Stimulated activated CD8-positive, alpha-beta memory T cell treated with anti-CD3 and anti-CD28 coated beads, Interleukin-15, amount 100 ng/mL, for 4 hours (primary cell): ENCODE results near the gene USP24.
A peak's percentile ranks its signal among the peaks of the same experiment; 100 is the strongest.

Experiments used
- DNase-seq, 2 donors: peaks; one replicate each; pipeline ENCODE4 v3.0.0-alpha.2; 2020; ENCODE audit warnings: low read depth in 2 of 2

The USP24 gene

DNA sequence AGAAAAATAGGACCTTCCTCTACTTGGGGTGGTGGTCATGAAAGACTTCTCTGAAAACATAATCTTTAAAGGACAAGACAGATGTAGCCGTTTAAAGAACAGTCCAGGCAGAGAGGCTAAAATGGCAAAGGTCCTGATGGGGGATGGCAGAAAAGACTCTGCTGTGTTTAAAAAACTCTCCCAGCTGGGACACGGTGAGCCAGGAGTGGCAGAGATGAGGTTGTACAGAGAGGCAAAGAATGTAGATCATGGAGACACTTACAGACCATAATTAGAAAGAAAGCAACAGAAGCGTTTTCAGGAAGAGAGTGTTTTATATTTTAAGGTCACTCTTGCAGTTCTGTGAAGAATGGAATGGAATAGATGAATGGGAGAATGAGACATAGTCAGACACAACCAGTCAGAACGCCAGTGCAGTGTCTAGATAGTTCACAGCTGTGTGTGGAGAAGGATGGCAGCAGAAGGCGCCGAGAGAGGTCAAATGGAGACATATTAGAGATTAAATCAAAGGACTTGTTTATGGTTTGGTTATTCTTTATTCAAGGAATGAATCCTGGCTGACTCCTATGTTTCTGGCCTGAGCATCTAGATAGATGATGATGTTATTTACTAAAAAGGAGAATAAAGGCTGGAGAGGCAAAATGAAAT lies 47.8 kb downstream of the USP24 start:
- DNase-seq = no peak

DNA sequence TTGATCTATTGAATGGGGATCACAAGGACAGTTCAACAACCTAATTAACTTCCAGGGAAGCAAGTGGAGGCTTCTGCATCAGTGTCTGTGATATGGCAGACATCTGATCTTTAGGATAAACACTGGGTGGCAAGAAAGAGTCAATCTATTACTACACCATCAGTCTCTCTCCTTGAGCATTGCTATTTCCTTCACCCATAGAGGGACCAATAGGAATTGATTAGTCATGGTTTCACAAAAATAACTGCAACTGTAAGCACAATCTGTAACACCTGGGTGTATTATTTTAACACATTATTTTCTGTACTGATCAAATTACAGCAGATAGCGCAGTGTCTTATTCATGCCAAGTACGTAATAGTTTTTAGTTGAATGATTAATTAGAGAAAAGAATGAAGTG lies 50.3 kb downstream of the USP24 start:
- DNase-seq = no peak

DNA sequence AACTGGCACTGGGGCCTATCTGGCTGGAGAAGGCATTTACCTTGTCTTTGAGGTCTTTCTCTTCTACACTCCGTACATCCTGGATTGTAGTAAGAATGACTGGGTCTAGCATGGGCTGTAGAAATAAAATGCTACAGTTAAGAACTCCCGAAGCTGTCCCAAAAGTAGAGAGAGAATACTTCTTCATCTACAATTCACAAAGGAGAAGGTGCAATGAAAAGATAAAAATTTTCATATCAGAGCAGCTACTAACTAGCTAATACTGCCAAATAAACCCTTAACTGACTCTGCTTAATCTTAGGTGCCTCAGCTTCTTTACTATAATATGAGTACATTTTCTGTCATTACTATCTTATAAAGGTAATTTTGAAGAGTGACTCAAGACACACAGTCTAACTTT lies 55.6 kb downstream of the USP24 start:
- DNase-seq = no peak

DNA sequence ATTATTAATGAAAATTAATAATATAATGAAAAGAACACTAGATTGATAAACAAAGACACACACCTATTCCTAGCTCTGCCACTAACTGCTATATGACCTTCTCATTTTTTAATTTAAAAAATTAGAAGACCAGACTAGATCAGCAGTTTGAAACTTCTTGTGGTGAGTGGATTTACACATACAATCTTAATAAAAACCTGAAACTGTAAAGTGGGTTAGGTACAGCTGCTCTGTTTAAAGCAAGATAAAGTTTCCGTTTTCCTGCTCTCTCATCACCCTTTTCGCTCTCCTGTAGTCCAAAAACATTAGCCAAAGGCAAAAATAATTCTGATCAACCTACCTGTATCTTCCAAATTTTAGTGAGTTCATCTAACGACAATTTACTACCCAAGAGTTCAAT lies 58.6 kb downstream of the USP24 start:
- no peak for DNase-seq

DNA sequence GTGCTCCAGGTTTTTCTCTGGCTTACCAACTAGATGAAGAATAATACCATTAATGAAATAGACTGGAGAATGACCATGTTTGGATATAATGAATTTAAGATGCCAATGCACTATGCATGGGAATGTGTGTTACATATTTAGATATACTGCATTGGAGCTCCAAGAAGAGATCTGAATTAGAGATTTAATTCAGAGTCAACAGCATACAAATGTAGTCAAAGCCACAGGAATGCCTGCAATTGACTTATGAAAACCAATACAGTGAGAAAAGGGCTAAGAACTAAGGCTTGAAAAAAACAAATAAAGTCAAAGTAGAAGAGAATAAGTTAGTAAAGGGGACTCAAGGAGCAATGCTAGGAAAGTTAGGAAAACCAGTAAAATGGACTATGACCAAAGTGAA lies 59.1 kb downstream of the USP24 start:
- DNase-seq = no peak

DNA sequence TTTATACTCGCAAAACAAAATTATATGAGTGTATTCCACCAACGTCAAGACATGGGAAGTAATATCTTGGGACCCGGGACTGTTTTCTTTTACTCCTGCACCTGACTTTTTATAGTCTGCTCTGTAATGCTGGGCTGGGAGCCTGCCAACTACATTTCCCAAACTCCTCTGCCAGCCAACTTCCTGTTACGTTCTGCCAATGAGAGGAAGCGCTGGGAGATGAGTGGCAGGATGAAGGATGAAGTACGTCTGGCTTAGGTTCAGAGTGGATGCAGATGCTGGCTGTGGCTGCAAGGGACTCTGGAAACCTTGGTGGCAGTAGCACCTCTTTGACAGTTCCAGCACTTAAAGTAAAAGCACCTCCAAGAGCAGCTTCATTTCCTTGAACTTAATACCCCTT lies 59.6 kb downstream of the USP24 start:
- DNase-seq = no peak

DNA sequence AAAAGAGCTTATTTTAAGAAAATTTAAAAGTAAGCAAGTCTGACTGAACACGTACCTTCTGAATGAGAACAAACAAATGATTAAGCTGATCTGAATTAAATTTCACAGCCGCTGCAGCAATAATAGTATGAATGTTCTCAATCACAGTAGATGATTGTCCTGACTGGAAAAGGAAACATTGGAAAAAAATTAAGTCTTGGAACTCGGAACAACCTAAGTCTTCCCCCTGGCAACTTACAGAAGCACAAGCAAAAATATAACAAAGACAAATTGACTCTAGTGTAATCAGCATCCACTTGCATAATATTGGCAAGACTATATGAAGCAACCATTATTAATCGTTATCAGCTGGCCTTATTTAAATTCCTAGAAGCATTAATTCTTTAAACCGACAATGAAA lies 60.5 kb downstream of the USP24 start:
- no peak for DNase-seq

DNA sequence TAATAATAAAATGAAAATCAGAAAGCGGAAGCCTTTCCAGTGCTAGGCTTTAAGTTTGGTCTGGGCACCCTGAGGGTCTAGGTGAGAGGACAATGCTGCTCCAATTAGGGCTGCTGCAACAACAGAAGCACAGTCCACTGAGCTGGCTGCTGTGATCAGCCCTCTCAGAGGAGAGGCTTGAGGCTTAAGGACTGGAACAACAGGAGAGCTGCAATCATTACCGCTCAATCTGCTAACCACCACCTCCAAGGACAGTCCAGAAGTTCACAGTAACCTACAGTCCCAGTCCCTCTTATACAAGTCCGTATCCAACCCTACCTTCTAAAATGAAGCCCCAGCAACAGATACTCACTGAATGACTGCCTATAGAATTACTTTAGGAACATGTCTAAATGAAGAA lies 62.1 kb downstream of the USP24 start:
- no peak for DNase-seq

DNA sequence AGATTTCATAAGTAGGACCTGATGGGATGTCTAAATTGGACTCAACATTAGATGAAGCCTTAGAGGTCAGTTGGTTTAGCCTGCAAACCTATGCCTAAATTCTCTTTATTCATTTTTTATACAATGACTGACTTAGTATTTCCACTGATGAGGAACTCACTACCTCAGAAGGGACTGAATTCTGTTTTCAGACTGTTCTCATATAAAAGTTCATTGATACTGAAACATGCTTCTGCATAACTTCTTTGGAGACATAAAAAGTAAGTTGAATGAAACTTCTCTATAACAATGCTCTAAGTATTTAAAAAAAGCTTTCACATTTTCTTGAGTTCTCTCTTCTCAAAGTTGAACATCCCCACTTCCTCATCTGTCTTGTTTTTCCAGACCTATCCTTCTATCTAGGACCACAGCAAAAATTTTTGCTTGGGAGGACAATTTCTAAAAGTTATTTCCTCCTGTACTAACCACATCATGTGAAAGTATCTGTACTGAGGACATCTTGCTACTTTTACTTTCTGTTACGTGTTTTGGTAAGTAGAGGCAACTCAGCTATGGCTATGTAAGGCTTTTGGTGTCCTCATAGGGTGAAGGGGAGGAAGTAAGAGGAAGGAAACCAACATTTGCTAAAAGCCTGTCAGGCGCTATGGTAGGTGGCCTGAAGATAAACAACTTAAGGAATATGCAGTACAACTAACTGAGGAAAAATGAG lies 64.1 kb downstream of the USP24 start:
- DNase-seq = no peak

DNA sequence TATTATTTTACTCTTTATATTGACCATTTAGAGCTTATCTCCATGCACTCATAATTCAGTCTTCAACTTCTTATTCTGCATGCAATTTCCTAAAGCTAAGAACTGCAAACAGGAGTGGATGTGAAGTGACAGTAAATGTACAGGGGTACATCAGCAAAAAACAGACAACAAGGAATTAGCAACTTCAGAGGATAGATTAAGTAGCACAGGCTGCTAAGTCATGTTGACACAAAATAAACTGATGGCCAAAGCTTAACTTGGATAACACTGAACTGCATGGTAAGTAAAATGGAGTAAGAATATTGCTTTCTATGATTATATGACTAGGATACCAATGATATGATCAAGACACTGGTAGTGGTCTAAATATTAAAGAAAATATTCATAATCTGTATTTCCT lies 66.5 kb downstream of the USP24 start:
- no peak for DNase-seq

DNA sequence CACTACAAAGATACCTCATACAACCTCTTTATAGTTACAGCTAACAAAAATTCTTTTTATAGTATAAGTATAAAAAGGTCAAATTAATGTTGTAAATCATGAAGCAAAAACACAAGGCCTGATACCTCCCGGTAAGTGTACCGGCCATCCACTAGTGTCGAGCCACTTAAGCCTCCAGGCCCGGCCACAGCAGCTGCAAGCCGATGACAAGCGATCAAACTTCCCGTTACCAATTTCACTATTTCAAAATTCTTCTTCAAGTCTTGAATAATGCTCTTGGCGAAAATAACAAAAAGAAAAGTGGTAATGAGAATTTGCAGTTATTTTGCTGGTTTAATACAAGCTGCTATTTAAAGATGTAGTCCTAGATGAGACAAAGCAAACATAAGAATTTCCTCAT lies 67.6 kb downstream of the USP24 start:
- DNase-seq = no peak

DNA sequence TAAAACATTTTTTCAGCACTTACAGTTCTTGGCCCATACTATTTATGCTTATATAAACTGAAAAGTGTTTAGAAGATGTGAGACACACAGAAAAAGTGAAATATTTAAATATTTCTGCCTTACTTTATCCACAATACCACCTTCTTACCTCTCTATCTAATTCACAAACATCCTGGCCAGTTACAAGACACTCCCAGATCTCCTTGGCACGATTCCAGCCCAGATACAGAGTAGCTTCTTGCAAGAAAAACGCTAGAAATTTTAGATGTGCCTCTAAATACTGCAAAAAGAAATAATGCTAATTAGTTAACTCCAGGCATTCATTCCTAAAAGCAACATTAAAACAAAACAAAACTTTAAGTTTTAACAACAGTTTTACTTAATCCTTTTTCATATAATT lies 68.4 kb downstream of the USP24 start:
- no peak for DNase-seq

DNA sequence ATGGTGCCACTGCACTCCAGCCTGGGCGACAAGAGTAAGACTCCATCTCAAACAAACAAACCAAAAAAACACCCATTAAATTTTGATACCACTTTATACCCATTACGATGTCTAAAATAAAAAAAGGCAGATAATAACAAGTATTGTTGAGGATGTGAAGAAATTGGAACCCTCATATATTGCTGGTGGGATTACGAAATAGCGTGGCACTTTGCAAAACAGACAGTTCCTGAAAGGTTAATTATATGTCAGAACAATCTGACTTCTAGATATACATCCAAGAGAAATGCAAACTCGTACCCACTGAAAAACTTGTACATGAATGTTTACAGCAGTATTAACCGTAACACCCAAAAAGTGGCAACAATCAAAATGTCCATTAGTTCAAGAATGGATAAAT lies 70.3 kb downstream of the USP24 start:
- DNase-seq = no peak

DNA sequence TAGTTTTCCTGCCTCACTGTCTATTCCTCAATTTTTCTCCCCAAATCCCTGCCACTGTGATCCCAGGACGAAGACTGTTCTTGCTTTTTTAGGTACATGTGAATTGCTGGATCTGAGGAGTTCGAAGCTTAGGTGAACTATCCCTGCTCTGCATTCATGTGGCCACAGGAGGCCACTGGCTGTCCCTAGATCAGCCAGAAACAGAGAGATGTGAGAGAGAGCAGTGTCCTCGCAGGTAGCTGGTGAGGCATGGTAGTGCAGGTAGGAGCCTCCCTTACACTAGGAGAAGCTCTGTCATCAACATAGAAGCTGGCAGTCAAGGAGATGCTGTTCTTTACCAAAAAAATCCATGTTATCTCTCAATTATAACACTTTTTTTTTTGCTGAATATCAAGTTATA lies 71.5 kb downstream of the USP24 start:
- no peak for DNase-seq

DNA sequence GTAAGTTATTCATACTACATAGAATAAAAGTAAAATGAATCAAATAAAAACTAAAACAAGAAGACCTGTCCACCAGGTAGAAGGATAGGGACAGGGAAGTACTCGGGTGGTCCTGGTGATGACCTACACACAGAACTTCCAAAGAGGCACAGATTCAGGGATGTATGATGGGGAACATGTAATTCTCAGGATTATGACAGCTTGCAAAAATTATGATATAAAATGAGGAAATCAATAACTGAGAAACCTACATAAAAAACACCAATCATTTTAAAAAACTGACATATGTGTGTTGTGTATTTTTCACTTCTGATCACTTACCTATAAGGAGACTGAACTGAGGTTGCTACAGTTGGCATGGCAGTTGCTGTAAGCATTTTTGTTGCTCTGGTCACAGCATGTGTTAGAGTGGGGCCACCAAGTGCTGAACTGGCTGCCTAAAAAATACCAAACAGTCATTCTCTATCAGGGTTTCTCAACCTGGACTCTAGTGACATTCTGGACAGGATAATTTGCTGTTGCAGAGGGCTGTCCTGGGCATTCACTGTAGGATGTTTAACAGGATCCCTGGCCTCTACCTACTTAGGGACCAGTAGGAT lies 73.8 kb downstream of the USP24 start:
- DNase-seq = no peak

DNA sequence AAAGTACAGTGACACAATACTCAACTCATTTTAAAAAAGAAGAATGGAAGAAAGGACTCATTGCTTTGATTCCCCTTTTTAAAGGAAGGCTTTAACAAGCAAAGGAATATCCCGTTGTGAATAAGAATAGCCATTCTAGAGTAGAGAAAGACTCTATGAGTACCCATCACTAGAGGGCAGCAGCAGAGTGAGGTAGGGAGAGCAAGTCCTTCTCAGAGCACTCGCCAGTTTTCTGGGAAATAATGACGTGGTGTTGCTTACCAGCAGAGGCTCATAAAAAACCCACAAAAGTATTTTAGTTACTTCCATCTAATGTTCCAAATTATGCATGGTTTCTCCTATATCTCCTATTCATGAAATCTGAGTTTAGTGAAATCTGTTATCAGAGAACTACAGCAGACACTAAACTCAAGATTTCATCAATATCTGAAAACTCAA lies 74.6 kb downstream of the USP24 start:
- peak; percentile 27 to 63 for DNase-seq

DNA sequence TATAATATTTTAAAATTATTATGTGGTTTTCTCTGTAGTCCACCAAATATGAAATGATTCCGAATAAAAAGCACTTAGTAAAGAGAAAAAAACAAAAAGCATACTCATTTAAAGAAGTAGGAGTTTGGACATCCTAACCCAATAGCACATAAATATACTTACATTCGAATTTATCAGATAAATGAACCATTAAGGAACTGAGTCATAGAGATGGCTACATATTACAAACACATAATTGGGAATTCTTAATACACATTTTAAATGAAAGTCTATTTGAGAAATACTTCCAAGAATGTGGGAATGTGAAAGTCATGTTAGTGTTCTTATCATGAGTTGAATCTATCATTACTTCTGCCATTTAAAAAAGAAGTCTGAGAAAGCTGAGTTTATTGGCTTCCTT lies 75.0 kb downstream of the USP24 start:
- no peak for DNase-seq

DNA sequence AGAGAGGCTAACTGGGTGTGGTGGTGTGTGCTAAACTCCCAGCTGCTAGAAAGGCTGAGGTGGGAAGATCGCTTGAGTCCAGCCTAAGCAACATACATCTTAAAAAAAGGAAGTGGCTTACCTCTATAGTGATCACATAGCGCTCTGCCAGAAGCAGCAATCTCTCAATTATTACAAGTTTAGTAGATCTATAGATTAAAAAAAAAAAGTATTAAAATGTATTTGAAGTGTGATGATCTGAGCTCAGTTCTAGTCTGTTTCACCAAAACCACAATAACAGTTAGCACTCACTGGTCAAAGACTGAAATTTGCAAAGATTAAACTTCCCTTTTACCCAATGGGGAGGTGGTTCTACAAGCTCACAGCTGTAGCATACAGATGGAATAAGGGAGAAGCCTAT lies 76.3 kb downstream of the USP24 start:
- DNase-seq = no peak

DNA sequence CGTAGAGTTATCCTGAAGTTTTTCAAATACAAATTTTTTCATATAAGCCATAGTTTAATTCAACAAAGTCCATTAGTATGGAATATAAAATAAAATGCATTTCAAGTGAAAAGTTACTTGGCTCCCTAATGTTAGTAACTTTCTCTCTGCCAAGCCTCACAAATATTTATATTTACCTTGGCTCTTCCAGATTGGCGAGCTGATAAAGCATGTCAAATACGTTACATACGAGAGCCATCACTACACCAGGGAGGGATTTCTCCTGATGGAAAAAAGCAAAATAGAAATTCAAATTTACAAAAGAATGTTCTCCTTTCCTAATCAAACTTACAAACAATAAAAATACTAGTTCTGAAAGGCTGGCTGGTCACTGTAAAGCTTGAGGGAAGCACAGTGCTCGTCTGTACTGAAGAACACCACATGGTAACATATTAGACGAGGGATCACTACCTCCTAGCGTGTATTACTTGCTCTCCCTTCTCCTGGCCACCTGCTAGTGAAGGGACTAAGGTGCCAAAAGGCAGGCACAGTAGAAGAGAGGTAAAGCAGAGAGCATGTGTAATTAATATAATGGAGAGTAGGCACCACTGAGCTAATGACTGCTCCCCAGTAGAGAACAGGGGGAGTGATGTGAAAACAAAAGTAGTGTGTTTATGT lies 80.9 kb downstream of the USP24 start:
- DNase-seq = no peak

DNA sequence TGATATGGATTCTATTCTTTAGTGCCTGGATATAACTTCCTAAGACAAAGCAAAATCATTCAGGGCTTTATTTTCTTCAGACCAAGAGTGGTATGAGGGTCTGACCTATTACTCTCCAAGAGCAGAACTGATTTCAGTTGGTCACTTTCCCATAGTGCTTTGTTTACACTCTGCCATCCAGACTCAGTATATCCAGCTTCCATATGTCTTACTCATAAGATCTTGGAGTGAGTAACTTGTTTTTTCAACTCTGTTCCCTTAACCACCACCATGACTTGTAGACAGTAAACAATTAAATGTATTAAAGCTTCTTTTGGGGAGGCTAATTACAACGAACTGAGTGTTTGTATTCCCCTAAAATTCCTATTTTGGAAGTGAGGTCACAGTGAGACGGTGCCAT lies 83.4 kb downstream of the USP24 start:
- DNase-seq = no peak

DNA sequence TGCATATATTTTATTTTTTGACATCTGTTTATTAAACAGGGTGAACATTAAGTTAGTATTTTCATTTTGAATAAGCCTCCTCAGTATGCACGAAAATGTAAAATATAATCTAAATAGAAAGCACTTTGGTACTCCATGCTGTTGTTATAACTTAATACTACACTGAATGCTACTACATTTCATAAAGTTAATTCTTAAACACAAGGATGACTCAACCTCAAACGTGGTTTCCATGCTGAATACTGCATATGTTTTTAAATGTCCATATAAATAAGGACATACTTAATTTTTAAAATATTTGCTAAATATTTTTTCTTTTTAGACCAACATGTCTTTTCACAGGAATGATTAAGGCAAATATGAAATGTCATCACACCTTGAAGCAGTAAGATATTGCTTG lies 83.9 kb downstream of the USP24 start:
- no peak for DNase-seq

DNA sequence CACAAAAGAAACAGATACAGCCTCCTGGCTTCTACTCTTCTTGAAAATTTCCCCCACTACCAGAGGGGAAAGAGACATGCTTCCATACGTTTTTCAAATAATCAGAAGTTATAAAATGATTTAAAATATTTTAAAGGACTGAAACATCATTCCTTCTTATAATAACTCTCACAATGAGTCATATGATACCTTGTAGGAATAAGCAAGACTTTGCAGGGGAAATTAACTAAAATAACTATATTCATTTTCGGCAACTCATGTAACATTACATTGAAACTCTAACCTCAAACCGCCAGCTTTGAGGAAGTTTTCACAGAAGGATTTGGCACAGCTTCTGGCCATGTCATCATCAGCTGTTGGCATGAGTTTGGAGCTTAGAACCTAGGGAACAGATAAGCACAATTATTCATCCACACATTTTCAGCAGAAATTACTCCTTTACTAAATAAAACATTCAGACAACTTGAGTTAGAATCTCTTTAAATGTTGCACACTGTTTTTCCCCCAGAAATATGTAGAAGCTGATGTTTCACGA lies 85.9 kb downstream of the USP24 start:
- DNase-seq = no peak
